ENCODE data around the gene KCNIP1. TPM values are rescaled to one million over a fixed set of nuclear protein-coding genes. Genes with fewer than 3 reads are reported as not detected.

Gene KCNIP1
- total RNA-seq, 3 donors from 2014 or later, result not detected

DNA sequence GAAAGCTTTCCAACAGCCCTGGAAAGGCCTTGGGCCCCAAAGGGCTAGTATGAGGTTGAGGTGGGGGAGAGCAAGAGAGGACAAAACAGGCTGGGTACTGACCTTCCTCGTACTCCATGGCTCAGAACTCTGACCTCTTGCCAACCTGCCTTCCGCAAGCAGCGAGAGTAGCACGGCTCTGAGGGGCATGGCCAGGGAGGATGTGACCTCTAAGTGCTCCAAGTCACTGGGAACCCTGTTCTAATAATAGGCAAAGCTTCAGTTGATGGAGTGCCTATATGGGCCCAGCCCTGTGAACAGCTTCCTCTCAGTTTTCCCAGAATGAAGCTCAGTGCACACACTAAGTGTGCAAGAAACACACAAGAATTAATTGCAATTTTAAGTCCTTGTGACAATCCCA lies 152.1 kb downstream of the KCNIP1 start:
- ATAC-seq (no peak), DNase-seq (no peak)
- Mint-ChIP-seq H3K4me1 (ENCODE audit: low read depth) (no peaks in the 10 kb centered on the region), H3K36me3 (ENCODE audit: insufficient read depth) (no peaks in the 10 kb centered on the region), H3K4me3 (no peak overlapping the region), H3K27me3 (ENCODE audit: low read depth) (peaks cover 4% of the 10 kb centered on the region), H3K9me3 (no peaks in the 10 kb centered on the region)

DNA sequence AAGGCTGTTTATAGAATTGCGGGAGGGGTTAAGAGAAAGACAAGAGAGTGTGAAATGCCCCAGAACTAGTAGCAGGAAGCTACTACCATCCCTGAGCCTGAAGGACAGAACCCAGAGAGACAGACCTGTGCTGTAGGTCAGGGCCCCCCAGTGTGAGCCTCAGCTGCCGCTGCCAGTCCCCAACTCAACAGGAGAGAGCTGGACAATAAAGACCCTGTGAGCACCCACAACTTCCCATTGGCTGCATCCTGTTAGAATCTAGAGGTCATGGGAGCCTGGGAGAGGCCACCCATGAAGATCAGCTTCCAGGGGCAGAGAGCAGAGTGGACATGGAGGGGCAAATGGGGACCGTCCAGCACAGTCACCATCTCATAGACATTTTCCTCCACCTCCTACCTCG lies 152.5 kb downstream of the KCNIP1 start:
- DNase-seq (no peak), ATAC-seq (no peak)
- Mint-ChIP-seq H3K27me3 (ENCODE audit: low read depth) (peaks cover 4% of the 10 kb centered on the region), H3K4me3 (no peak overlapping the region), H3K4me1 (ENCODE audit: low read depth) (no peaks in the 10 kb centered on the region), H3K36me3 (ENCODE audit: insufficient read depth) (no peaks in the 10 kb centered on the region), H3K9me3 (no peaks in the 10 kb centered on the region)

DNA sequence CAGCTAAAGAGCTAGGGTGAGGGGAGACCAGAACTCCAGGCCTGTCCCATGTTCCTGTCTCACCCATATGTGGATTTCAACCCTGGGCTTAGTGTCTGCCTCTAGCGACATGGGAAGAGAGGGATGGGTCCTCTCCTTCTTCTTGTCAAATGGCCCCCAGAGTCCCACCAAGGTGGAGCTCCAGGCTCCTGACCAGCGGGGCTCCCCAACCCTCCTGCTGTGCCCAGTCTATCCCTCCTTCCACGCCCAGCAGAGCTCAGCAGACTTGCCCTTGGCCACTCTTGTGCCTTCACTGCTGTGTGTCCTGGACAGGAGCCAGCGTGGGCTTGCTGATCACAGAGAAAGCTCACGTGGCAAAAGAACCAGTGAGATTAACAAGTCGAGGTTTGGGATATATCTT lies 156.7 kb downstream of the KCNIP1 start:
- H3K36me3 Mint-ChIP-seq (ENCODE audit: insufficient read depth), result no peaks in the 10 kb centered on the region
- H3K9me3 Mint-ChIP-seq, result no peaks in the 10 kb centered on the region
- no peak overlapping the region for H3K4me3 Mint-ChIP-seq
- no peaks in the 10 kb centered on the region for H3K4me1 Mint-ChIP-seq (ENCODE audit: low read depth)
- H3K27me3 Mint-ChIP-seq (ENCODE audit: low read depth), result peaks cover 16% of the 10 kb centered on the region
- no peak for DNase-seq
- no peak for ATAC-seq

DNA sequence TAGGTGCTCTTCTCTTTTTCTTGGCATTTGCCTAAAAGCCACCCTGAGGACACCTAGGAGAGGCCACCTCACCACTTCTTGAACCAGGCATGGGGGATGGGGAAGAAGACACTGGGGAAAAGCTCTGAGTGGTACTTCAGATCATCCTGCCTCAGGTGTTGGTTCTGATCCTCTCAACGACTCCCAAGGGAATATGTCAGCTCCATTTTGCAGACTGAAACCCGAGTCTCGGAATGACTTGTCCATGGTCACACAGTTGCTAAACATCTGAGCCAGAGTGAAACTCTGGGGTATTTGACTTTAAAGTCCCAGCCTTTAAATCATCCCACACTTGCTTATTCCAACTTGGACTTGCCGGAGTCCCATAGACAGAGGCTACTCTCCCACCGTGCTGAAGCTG lies 159.1 kb downstream of the KCNIP1 start:
- H3K4me1 Mint-ChIP-seq (ENCODE audit: low read depth), result no peaks in the 10 kb centered on the region
- DNase-seq (no peak), ATAC-seq (no peak)
- no peaks in the 10 kb centered on the region for H3K9me3 Mint-ChIP-seq
- no peaks in the 10 kb centered on the region for H3K36me3 Mint-ChIP-seq (ENCODE audit: insufficient read depth)
- H3K27me3 Mint-ChIP-seq (ENCODE audit: low read depth), result peaks cover 16% of the 10 kb centered on the region
- H3K4me3 Mint-ChIP-seq, result no peak overlapping the region

DNA sequence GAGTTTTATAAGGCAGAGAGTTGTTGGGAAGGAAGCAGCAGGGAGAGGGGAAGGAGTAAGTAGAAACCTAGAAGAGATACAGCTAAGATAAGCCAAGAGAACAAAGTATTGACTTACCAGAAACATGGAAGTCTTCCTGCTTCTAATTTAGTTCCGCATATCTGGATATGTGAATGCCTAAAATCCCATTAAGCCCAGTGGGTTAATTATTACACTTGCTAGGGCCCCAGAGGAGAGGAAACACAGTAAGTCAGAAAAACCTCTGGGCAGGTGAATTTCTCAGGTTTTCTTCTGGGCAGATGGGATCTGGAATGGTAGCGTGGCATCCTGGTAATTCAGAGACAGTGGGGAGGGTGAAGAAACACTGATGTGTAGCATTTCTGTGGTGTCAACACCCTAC lies 175.0 kb downstream of the KCNIP1 start:
- Mint-ChIP-seq H3K27me3 (ENCODE audit: low read depth) (peaks cover 50% of the 10 kb centered on the region), H3K4me3 (no peak overlapping the region), H3K9me3 (peaks cover 6% of the 10 kb centered on the region), H3K4me1 (ENCODE audit: low read depth) (peaks cover 7% of the 10 kb centered on the region), H3K36me3 (ENCODE audit: insufficient read depth) (no peaks in the 10 kb centered on the region)
- DNase-seq (no peak), ATAC-seq (no peak)

DNA sequence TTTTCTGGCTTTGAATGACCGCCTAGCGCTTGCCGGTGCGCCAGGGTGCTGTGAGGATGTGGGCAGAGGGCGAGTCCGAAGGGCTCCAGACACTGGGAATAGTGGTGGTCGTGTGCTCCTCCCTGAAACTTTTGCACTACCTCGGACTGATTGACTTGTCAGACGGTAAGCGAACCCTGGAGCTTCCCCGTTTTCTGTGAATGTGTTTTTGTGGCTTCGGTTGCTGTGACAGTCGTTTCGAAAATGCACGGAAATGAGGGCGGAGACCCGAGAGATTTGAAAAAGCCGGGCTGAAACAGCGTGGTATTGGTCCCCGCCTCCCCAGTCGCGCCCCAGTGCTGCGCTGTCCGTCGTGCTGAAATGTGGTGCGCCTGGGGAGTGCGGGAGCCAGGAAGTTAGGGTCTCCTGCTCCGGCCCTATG lies 177.2 kb downstream of the KCNIP1 start:
- peaks cover 6% of the 10 kb centered on the region for H3K9me3 Mint-ChIP-seq
- no peaks in the 10 kb centered on the region for H3K36me3 Mint-ChIP-seq (ENCODE audit: insufficient read depth)
- DNase-seq (no peak), ATAC-seq (peak; percentile 72 to 85)
- peaks cover 7% of the 10 kb centered on the region for H3K4me1 Mint-ChIP-seq (ENCODE audit: low read depth)
- no peak overlapping the region for H3K4me3 Mint-ChIP-seq
- H3K27me3 Mint-ChIP-seq (ENCODE audit: low read depth), result peaks cover 49% of the 10 kb centered on the region

DNA sequence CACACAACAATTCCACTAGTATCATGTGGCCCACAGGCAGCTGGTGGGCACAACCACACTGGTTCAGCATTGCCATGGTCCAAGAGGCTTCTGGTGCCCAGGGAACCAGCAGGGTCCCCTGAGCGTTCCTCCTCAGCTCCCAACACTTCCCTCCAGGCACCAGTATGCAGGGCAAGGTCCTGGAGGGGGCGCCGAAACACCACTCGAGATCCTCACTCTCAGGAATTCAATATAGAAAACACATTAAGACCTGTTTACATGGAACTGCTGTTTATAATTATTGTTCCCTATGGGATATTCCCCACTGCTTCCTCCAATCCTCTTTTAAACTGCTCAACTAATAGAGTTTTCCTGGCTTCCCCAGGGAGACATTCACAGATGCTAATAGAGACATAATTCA lies 187.8 kb downstream of the KCNIP1 start:
- Mint-ChIP-seq H3K4me1 (ENCODE audit: low read depth) (no peaks in the 10 kb centered on the region), H3K27me3 (ENCODE audit: low read depth) (peaks cover 40% of the 10 kb centered on the region), H3K4me3 (no peak overlapping the region), H3K9me3 (no peaks in the 10 kb centered on the region), H3K36me3 (ENCODE audit: insufficient read depth) (no peaks in the 10 kb centered on the region)
- ATAC-seq, result no peak
- no peak for DNase-seq

DNA sequence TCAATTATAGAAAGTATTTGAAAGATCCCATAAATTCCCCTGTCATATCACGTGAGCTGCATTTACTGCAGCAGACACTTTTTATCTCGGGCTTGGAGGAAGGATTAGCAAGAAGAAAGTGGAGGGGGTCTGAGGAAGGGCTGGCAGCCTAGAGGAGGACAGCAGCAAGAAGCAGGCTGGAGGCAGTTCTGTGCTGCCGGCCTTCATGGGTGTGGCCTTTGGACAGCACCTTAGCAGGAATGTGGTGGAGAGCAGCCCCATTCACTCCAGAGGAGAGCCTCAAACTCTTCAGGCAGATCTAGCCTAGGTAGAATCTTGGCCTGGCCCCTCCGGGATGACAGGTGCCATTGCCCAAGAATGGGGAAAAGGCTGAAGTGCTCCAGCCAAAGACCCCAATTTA lies 189.9 kb downstream of the KCNIP1 start:
- DNase-seq, result no peak
- peaks cover 43% of the 10 kb centered on the region for H3K27me3 Mint-ChIP-seq (ENCODE audit: low read depth)
- H3K36me3 Mint-ChIP-seq (ENCODE audit: insufficient read depth), result no peaks in the 10 kb centered on the region
- ATAC-seq, result no peak
- no peaks in the 10 kb centered on the region for H3K9me3 Mint-ChIP-seq
- no peak overlapping the region for H3K4me3 Mint-ChIP-seq
- no peaks in the 10 kb centered on the region for H3K4me1 Mint-ChIP-seq (ENCODE audit: low read depth)

DNA sequence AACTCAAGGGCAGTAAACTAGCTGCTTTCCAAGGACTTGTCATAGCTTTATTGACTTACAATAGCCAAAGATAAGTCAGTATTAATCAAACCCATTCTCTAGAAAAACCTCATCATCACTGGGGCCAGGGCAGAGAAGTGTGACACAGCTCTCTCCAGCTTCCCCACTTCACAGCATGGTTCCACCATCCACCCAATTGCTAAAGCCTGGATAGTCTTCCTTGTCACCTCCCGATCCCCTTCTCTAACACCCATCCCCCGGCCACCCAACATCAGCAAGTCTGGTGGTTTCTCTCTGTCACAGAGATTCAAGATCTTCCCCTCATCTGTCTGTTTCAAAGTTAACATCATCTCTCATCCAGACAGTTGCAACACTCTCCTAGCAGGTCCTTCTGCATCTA lies 191.1 kb downstream of the KCNIP1 start:
- ATAC-seq, result no peak
- no peak for DNase-seq
- Mint-ChIP-seq H3K36me3 (ENCODE audit: insufficient read depth) (no peaks in the 10 kb centered on the region), H3K4me1 (ENCODE audit: low read depth) (no peaks in the 10 kb centered on the region), H3K27me3 (ENCODE audit: low read depth) (peaks cover 42% of the 10 kb centered on the region), H3K9me3 (no peaks in the 10 kb centered on the region), H3K4me3 (no peak overlapping the region)

DNA sequence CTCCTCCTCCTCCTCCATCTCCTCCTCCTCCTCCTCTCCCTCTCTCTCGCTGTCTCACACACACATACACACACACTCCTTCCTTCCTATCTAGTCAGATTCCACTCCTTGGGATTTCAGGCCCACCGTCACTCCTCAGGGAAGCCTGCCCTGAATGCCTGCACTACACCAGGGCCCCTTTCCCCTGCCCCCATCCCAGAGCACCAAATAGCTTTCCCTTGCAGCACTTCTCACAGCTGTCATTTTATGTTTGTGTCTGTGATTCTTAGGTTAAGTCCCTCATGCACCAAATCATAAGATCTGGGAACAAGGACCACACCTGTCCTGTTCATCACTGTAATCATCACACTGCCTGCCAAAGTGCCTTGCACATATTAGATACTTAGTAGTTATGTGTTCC lies 193.2 kb downstream of the KCNIP1 start:
- DNase-seq, result no peak
- Mint-ChIP-seq H3K4me1 (ENCODE audit: low read depth) (no peaks in the 10 kb centered on the region), H3K9me3 (no peaks in the 10 kb centered on the region), H3K27me3 (ENCODE audit: low read depth) (peaks cover 35% of the 10 kb centered on the region), H3K4me3 (no peak overlapping the region), H3K36me3 (ENCODE audit: insufficient read depth) (no peaks in the 10 kb centered on the region)
- ATAC-seq, result no peak

DNA sequence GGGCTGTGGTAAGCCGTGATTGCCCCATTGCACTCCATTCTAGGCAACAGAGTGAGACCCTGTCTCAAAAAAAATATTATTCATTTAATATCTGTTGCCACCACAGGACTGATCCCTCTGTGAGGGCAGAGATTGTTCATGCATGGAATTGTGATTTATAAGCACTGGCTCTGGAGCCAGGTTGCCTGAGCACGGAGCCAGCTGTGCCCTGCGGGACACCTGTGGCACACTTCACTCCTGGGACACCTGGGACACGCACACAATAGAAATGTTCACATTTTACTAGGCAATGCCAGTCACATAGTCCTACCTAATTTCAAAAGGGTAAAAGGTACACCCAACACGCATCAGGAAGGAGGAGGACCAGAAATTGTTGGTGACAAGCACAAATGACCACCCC lies 196.7 kb downstream of the KCNIP1 start:
- Mint-ChIP-seq H3K4me3 (no peak overlapping the region), H3K4me1 (ENCODE audit: low read depth) (no peaks in the 10 kb centered on the region), H3K9me3 (no peaks in the 10 kb centered on the region), H3K36me3 (ENCODE audit: insufficient read depth) (no peaks in the 10 kb centered on the region), H3K27me3 (ENCODE audit: low read depth) (peaks cover 23% of the 10 kb centered on the region)
- no peak for DNase-seq
- no peak for ATAC-seq

DNA sequence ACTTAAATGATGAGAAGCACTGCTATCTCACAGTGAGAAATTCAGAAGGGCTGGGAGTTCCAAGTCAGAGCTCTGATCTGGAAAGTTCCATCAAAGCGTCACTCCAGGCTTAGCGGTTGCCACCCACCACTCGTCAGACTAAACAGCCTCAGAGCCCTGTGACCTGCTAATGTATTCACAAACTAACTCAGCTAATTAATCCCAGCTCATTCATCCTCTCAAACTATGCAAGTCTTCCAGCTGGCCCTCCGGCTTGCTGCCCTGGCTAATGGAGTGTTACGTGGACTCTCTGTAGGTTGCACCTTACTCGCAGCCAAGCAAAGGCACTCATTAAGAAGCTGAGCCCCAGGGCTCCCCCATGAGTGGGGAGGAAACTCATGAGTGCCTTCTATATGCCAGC lies 197.5 kb downstream of the KCNIP1 start:
- DNase-seq, result no peak
- H3K27me3 Mint-ChIP-seq (ENCODE audit: low read depth), result peaks cover 19% of the 10 kb centered on the region
- ATAC-seq, result no peak
- no peaks in the 10 kb centered on the region for H3K9me3 Mint-ChIP-seq
- no peaks in the 10 kb centered on the region for H3K36me3 Mint-ChIP-seq (ENCODE audit: insufficient read depth)
- H3K4me1 Mint-ChIP-seq (ENCODE audit: low read depth), result no peaks in the 10 kb centered on the region
- no peak overlapping the region for H3K4me3 Mint-ChIP-seq

DNA sequence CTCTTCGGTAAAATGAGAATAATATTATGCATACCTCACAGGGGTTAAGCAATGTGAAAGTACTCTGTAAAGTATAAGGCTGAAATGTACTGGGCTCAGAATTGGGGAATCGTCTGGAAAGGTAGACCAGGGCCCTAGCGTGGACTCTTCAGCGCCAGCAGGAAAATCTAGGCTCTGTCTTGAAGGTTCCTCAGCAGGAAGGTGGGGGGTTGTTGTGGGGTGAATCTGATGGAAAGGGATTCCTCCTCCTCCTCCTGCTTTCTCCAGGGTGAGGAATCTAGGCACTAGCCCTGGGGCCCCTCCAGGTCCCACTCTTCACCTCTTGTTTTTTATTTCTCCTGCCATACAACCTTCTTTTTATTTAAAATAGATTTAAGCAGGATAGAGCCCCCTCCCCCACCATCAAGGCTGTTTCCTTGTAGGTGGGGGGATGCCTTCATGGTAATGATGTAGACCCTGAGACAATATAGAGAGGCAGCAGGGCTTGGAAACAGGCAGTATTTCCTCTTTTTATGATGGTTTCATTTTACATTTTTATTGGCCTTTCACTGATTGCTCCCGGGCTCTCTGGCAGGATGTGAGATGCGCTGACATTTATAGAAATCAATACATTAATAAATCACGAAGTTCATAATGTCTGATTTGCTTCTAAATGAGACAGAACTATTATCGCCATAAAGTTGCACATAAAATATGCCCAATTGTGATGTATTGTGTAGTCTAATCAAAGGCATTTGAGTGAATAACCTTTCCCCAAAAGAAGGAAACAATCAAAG lies 200.8 kb downstream of the KCNIP1 start:
- Mint-ChIP-seq H3K27me3 (ENCODE audit: low read depth) (peaks cover 8% of the 10 kb centered on the region), H3K4me3 (no peak overlapping the region), H3K4me1 (ENCODE audit: low read depth) (no peaks in the 10 kb centered on the region), H3K36me3 (ENCODE audit: insufficient read depth) (no peaks in the 10 kb centered on the region), H3K9me3 (no peaks in the 10 kb centered on the region)
- DNase-seq (no peak), ATAC-seq (no peak)

DNA sequence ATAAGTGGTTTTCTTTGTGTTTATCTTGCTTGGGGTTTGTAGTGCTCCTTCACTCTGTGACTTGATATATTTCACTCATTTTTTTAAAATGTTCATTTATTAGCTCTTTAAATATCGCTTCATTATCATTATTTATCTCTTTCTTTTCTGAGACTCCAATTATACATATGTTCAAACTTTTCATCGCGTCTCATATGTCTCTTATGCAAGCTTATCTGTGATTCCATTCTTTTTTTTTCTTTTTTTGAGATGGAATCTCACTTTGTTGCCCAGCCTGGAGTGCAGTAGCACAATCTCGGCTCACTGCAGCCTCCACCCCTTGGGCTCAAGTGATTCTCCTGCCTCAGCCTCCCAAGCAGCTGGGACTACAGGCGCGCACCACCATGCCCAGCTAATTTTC lies 205.8 kb downstream of the KCNIP1 start:
- DNase-seq (no peak), ATAC-seq (no peak)
- H3K27me3 Mint-ChIP-seq (ENCODE audit: low read depth), result peaks cover 10% of the 10 kb centered on the region
- no peaks in the 10 kb centered on the region for H3K36me3 Mint-ChIP-seq (ENCODE audit: insufficient read depth)
- H3K4me1 Mint-ChIP-seq (ENCODE audit: low read depth), result no peaks in the 10 kb centered on the region
- peaks cover 3% of the 10 kb centered on the region for H3K9me3 Mint-ChIP-seq
- H3K4me3 Mint-ChIP-seq, result no peak overlapping the region

DNA sequence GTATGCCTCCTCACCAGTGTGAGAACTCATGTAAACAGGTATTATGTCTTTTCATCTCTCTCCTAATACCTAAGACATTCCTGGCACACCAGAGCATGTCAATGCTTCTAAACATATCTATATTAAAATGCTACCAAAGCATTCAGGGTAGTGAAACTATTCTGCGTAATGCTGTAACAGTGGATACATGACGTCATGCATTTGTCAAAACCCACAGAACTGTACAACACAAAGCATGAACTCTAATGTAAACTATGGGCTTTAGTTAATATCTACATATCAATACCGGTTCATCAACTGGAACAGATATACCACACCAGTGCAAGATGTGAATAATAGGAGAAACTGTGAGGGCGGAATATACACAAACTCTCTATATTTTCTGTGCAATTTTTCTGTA lies 207.5 kb downstream of the KCNIP1 start:
- Mint-ChIP-seq H3K4me1 (ENCODE audit: low read depth) (no peaks in the 10 kb centered on the region), H3K9me3 (peaks cover 3% of the 10 kb centered on the region), H3K4me3 (no peak overlapping the region), H3K36me3 (ENCODE audit: insufficient read depth) (no peaks in the 10 kb centered on the region), H3K27me3 (ENCODE audit: low read depth) (peaks cover 10% of the 10 kb centered on the region)
- DNase-seq (no peak), ATAC-seq (no peak)
